Stimulated activated CD4-positive, alpha-beta T cell treated with anti-CD3 and anti-CD28 coated beads, TNF-alpha, amount 100 ng/mL, for 1 hour (primary cell): ENCODE measurements around the gene PRELP.
"Not testable (repeated sequence)": the region's sequence is repeated elsewhere in the genome, so short reads cannot be mapped to it uniquely, and the experiment has no call there.

Experiments used
- DNase-seq, 3 donors: peaks; one replicate each; pipeline ENCODE4 v3.0.0-alpha.2; 2020; ENCODE audit warnings: low read depth in 3 of 3, low spot score in 1 of 3

The PRELP gene

GRCh38 chr1:203475012-203475981, at the start of gene PRELP:
Gene PRELP, plus strand, starts transcription at chr1:203475806. Its CDS starts 7,379 bp downstream, at chr1:203483185.
- no peak for DNase-seq

- no peak for DNase-seq
Observed at GRCh38 chr1:203426366-203426765, 49.2 kb upstream of the PRELP start.

GRCh38 chr1:203426870-203427269, 48.7 kb upstream of the PRELP start:
- no peak for DNase-seq

- DNase-seq: no peak
Observed at GRCh38 chr1:203427451-203427850, 48.2 kb upstream of the PRELP start.

- DNase-seq: no peak
Observed at GRCh38 chr1:203428981-203429599, 46.5 kb upstream of the PRELP start.

- no peak for DNase-seq
Observed at GRCh38 chr1:203435615-203436014, 40.0 kb upstream of the PRELP start.

GRCh38 chr1:203437696-203438315, 37.8 kb upstream of the PRELP start:
- no peak for DNase-seq

- no peak for DNase-seq
Observed at GRCh38 chr1:203439131-203439730, 36.4 kb upstream of the PRELP start.

- DNase-seq: no peak
Observed at GRCh38 chr1:203440771-203441170, 34.8 kb upstream of the PRELP start.

- DNase-seq: no peak
Observed at GRCh38 chr1:203441766-203442165, 33.8 kb upstream of the PRELP start.

GRCh38 chr1:203442821-203443220, 32.8 kb upstream of the PRELP start:
- DNase-seq: no peak

- no peak for DNase-seq
Observed at GRCh38 chr1:203443296-203443695, 32.3 kb upstream of the PRELP start.

- DNase-seq: no peak
Observed at GRCh38 chr1:203444171-203444576, 31.4 kb upstream of the PRELP start.

GRCh38 chr1:203447151-203447550, 28.5 kb upstream of the PRELP start:
- DNase-seq: no peak

- DNase-seq: not testable (repeated sequence)
Observed at GRCh38 chr1:203447598-203447997, 28.0 kb upstream of the PRELP start.

- DNase-seq: no peak
Observed at GRCh38 chr1:203448521-203449061, 27.0 kb upstream of the PRELP start.

- no peak for DNase-seq
Observed at GRCh38 chr1:203450001-203450400, 25.6 kb upstream of the PRELP start.

- DNase-seq: no peak
Observed at GRCh38 chr1:203450479-203451149, 25.0 kb upstream of the PRELP start.

GRCh38 chr1:203451836-203452784, 23.5 kb upstream of the PRELP start:
- DNase-seq: no peak
